OCI-LY3 (cell line): Measurements from ENCODE around the gene ANKRD33.

ENCODE experiments used
- H2AFZ ChIP-seq: fragments of 200-600, 300-600 bp; shearing (Covaris generic); 2 replicates; pipeline ENCODE4 v1.6.0; 2014; ENCODE audit warnings: antibody characterized with exemption, low read depth, low read length
- H3K27ac ChIP-seq: fragments of 200-600, 300-600 bp; sonication (generic); 2 replicates; pipeline ENCODE4 v1.5.1; 2014; ENCODE audit warnings: mild to moderate bottlenecking, low read length, moderate library complexity, mixed read lengths
- H3K27me3 ChIP-seq: fragments of 200-600, 300-600 bp; sonication (generic); 2 replicates; pipeline ENCODE4 v1.6.1; 2014; ENCODE audit warnings: low read depth, low read length, mixed read lengths
- H3K36me3 ChIP-seq: fragments of 200-600, 300-600 bp; sonication (generic); replicated peaks from 2 replicates; pipeline ENCODE3; 2014; ENCODE audit warnings: low read depth, low read length, mixed read lengths
- H3K4me1 ChIP-seq: fragments of 300-600, 200-600 bp; sonication (generic); 2 replicates; pipeline ENCODE4 v1.6.1; 2014; ENCODE audit warnings: low read length, mixed read lengths
- H3K4me2 ChIP-seq: fragments of 200-600, 300-600 bp; sonication (generic); 2 replicates; pipeline ENCODE4 v1.6.1; 2014; ENCODE audit warnings: low read length, mixed read lengths
- H3K4me3 ChIP-seq: fragments of 300-600, 200-600 bp; sonication (generic); 2 replicates; pipeline ENCODE4 v1.5.1; 2014; ENCODE audit warnings: antibody characterized with exemption, mild to moderate bottlenecking, low read length, moderate library complexity
- H3K79me2 ChIP-seq: fragments of 300-600, 200-600 bp; shearing (Covaris generic); 2 replicates; pipeline ENCODE4 v1.6.1; 2014; ENCODE audit warnings: mild to moderate bottlenecking, low read length, mixed read lengths
- H3K9ac ChIP-seq: fragments of 300-600, 200-600 bp; shearing (Covaris generic); 2 replicates; pipeline ENCODE4 v1.6.0; 2014; ENCODE audit warnings: mild to moderate bottlenecking, low read length, moderate library complexity
- H3K9me3 ChIP-seq: fragments of 200-600, 300-600 bp; shearing (Covaris generic); 2 replicates; pipeline ENCODE4 v1.6.1; 2014; ENCODE audit warnings: low read length, mixed read lengths; ENCODE audit not compliant: insufficient read depth
- H4K20me1 ChIP-seq: fragments of 200-600, 300-600 bp; sonication (generic); 2 replicates; pipeline ENCODE4 v1.6.1; 2016; ENCODE audit warnings: low read length, mixed read lengths; ENCODE audit not compliant: insufficient read depth
- EZH2phosphoT487 ChIP-seq: fragments of 200-600 bp; shearing (Covaris generic); IDR thresholded peaks from 2 replicates; pipeline ENCODE4 v1.6.1; 2018; ENCODE audit warnings: antibody characterized with exemption, mixed run types, low read depth
- TF ChIP-seq, protein P1 (sequence below): fragments of 200-600, 300-600 bp; sonication (generic); IDR thresholded peaks from 2 replicates; pipeline ENCODE4 v1.5.1; 2014; ENCODE audit warnings: antibody characterized with exemption, low read length, low read depth

Gene ANKRD33

GRCh38 chr12:51863363-51863932, 24.5 kb upstream of the ANKRD33 start:
- TF ChIP-seq EZH2phosphoT487: no peak
- TF ChIP-seq, protein P1, sequence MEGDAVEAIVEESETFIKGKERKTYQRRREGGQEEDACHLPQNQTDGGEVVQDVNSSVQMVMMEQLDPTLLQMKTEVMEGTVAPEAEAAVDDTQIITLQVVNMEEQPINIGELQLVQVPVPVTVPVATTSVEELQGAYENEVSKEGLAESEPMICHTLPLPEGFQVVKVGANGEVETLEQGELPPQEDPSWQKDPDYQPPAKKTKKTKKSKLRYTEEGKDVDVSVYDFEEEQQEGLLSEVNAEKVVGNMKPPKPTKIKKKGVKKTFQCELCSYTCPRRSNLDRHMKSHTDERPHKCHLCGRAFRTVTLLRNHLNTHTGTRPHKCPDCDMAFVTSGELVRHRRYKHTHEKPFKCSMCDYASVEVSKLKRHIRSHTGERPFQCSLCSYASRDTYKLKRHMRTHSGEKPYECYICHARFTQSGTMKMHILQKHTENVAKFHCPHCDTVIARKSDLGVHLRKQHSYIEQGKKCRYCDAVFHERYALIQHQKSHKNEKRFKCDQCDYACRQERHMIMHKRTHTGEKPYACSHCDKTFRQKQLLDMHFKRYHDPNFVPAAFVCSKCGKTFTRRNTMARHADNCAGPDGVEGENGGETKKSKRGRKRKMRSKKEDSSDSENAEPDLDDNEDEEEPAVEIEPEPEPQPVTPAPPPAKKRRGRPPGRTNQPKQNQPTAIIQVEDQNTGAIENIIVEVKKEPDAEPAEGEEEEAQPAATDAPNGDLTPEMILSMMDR: no peak
- Histone ChIP-seq H3K4me2 (no peak overlapping the region), H3K4me1 (no peaks in the 10 kb centered on the region), H2AFZ (no peak overlapping the region), H3K36me3 (no peaks in the 10 kb centered on the region), H3K79me2 (no peaks in the 10 kb centered on the region), H3K4me3 (no peak overlapping the region), H4K20me1 (no peaks in the 10 kb centered on the region), H3K9me3 (no peaks in the 10 kb centered on the region), H3K27ac (no peak overlapping the region), H3K9ac (no peak overlapping the region), H3K27me3 (peaks cover 15% of the 10 kb centered on the region; the same call in 1 of the 2 replicates)

DNA sequence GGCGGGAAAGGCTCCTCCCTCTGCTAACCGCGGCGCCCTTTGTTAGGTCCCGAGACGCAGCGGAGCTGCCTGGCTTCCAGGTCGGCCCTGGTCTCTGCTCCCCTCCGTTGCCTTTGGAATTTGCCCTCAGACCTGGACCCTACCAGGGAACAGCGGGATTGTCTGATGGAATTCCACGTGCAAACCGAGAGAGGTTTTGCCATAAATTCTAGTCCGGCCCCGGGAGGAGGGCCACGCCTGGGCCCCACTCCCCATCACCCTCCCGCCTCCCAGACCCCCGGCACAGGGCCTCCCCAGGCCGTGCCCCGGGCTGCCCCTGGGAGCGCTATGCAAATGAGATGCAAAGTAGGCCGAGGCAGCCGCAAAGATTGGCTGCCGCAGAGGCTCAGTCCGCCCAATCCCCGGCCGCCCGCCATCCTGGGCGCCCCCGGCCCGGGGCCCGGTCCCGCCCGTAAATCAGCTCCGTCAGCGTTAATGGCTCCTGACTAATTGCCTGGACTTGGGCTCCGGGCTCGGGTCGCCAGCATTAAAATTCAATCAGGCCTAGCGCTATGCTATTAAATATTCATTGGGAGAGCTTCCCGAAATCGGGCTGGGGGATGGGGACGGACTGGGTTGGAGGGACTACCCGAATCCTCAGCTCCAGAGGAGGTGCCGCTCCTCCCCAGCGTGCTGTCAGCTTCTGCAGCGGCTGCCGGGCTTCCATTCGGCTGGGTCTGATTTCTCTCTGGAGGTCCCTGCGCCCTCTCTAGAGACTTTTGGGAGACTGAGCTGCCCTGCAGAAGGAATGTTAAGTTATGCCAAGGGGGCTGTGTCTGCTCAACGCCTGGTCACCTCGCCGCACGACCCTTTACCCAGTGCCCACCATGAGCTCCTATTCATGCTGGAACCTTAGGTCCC, 23.7 kb upstream of the ANKRD33 start:
- Histone ChIP-seq H3K36me3 (no peaks in the 10 kb centered on the region), H2AFZ (no peak overlapping the region), H3K4me3 (no peak overlapping the region), H3K27me3 (peaks cover 15% of the 10 kb centered on the region; the same call in 1 of the 2 replicates), H3K79me2 (no peaks in the 10 kb centered on the region), H3K27ac (no peak overlapping the region), H3K9ac (no peak overlapping the region), H3K4me1 (no peaks in the 10 kb centered on the region), H3K9me3 (no peaks in the 10 kb centered on the region), H4K20me1 (no peaks in the 10 kb centered on the region), H3K4me2 (no peak overlapping the region)
- TF ChIP-seq EZH2phosphoT487: no peak
- TF ChIP-seq, protein P1: no peak

DNA sequence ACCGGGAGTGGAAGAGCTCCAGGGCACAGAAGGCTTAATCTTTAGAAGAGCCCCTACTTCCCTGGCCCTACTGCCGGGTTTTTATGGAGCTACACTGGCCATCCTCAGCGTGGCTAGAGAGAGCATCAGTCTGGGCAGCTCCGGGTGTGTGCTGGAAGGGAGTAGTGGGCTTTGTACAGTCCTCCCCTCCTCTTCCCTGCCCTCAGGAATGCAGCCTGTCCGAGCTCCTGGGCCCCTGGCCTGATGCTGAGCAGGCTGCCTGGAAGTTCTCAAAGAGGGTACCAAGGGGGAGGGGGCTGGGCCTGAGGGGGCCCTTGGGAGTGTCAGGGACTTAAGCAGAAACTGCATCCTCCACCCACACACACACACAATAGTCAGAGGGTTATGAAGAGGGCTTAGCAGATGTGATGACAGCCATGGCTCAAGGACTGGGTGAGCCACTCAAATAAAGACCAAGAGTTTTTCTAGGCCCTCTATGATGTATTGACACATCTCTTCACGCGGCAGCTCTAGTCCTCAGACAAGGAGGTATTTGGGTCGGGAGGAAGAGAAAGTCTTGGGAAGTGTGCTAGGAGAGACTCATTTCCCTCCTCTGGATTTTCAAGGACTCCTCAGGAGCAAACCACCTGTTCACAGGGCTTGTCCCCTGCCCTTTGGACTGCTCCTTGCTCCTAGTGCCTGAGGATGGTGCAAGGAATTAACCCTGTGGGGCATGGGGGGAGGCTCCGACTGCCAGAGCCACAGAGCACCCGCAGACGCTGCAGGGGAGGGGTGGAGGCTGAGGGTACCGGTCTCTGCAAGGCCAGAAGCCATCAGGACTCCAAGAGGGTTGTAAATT, 22.9 kb upstream of the ANKRD33 start:
- Histone ChIP-seq H3K4me1 (no peaks in the 10 kb centered on the region), H2AFZ (no peak overlapping the region), H3K4me3 (no peak overlapping the region), H3K9ac (no peak overlapping the region), H3K27me3 (peaks cover 15% of the 10 kb centered on the region; the same call in 1 of the 2 replicates), H3K4me2 (no peak overlapping the region), H3K27ac (no peak overlapping the region), H3K79me2 (no peaks in the 10 kb centered on the region), H3K9me3 (no peaks in the 10 kb centered on the region), H4K20me1 (no peaks in the 10 kb centered on the region), H3K36me3 (no peaks in the 10 kb centered on the region)
- TF ChIP-seq, protein P1: no peak
- no peak for TF ChIP-seq EZH2phosphoT487
